ENCODE data around the gene GCNT1.

Gene GCNT1

DNA sequence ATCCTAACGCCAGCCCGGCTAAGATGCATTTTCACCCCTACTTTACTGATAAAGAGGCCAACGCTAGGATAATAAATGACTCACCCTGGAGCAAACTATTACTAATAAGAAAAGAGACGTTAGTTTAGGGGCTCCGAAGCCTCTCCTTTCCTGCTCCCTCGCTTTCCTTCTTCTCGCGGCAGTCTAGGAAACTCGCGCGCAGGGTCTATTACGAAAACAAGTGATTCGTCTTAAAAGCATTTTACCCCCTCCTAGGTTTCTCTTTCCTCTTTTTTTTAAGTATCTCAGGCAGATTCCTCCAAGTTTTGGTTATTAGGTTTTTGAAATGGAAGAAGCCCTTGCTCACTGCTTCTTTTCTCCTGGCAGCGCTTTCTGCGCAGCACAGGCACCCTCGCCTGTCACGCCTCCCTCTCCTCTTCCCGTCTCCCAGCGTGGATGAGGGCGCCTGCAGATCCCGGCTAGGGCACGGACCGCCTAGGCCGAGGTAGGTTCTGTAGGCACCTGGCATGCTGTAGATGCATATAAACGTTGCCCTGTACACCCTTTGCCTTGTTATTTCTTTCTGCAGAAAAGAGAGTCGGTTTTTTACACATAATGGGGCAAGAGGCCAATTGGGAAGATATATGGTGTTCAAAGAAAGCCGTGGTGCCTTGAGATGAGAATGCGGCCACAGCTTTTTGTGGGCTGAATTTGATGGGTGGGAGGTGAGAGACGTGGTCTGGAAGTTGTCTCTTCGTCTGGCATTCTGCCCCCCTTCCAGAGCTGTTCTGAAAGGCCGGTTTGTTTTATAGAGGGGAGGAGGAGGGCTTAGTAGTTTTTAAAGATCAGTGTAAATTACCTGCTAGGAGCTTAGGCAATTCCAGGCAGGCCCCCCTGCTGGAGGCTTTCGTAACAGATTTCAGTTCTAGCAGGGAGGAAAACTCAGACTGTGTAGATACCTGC lies 983 bp downstream of the GCNT1 start:
- Histone ChIP-seq H3K79me1 (replicated peaks; ENCODE audit: low read length, poor library complexity, severe bottlenecking) (peaks cover 12% of the 10 kb centered on the region), H2BK15ac (ENCODE audit: low read depth, poor library complexity, severe bottlenecking) (no peak overlapping the region), H3K4me3 (ENCODE audit: insufficient read depth in 1 of 2, low read depth in 1 of 2, low read length in 2 of 2) (peak overlapping the region; percentile 82 to 96), H3K18ac (ENCODE audit: low read depth in 1 of 2, low read length in 2 of 2) (peak overlapping the region in 1 of 2 experiments; percentile 19), H3K23ac (ENCODE audit: low read length in 2 of 2) (no peak overlapping the region), H3K14ac (ENCODE audit: low read length in 2 of 2) (peak overlapping the region in 1 of 2 experiments; percentile 9), H2BK12ac (ENCODE audit: low read length in 2 of 2) (no peak overlapping the region), H3K9me3 (ENCODE audit: control insufficient read depth, low read length) (no peaks in the 10 kb centered on the region), H3K4ac (ENCODE audit: low read depth in 1 of 2, low read length in 2 of 2) (no peak overlapping the region), H3K36me3 (ENCODE audit: control insufficient read depth in 1 of 2, insufficient read depth in 2 of 2, low read depth in 1 of 2, low read length in 2 of 2) (peaks cover 0 to 8% of the 10 kb centered on the region in 2 experiments), H2AFZ (ENCODE audit: low read depth, low read length) (peak overlapping the region; percentile 48), H4K8ac (ENCODE audit: low read length) (no peak overlapping the region), H2BK120ac (ENCODE audit: low read depth, low read length) (no peak overlapping the region), H3K27ac (ENCODE audit: low read length, poor library complexity, severe bottlenecking) (peak overlapping the region; percentile 72), H2BK5ac (ENCODE audit: low read depth, low read length, poor library complexity, severe bottlenecking) (no peak overlapping the region), H4K91ac (ENCODE audit: low read length) (no peak overlapping the region), H3K9ac (ENCODE audit: low read length) (peak overlapping the region; percentile 95), H3K4me2 (ENCODE audit: low read length, poor library complexity, severe bottlenecking) (peak overlapping the region; percentile 82), H3K4me1 (ENCODE audit: control insufficient read depth, insufficient read depth, low read depth, low read length) (peaks cover 3% of the 10 kb centered on the region), H2AK5ac (ENCODE audit: low read length, severe bottlenecking) (no peak overlapping the region), H3K27me3 (ENCODE audit: control insufficient read depth in 1 of 2, insufficient read depth in 1 of 2, low read length in 2 of 2) (no peaks in the 10 kb centered on the region)
- WGBS = under 1% methylated on average over 31 of the region's 32 CpGs
- DNase-seq = peak; percentile 73

- Histone ChIP-seq H3K9ac (ENCODE audit: low read length) (no peak overlapping the region), H3K36me3 (ENCODE audit: control insufficient read depth in 1 of 2, insufficient read depth in 2 of 2, low read depth in 1 of 2, low read length in 2 of 2) (peaks cover 0 to 8% of the 10 kb centered on the region in 2 experiments), H4K91ac (ENCODE audit: low read length) (no peak overlapping the region), H2BK12ac (ENCODE audit: low read length in 2 of 2) (no peak overlapping the region), H2BK120ac (ENCODE audit: low read depth, low read length) (no peak overlapping the region), H3K9me3 (ENCODE audit: control insufficient read depth, low read length) (no peaks in the 10 kb centered on the region), H3K79me1 (replicated peaks; ENCODE audit: low read length, poor library complexity, severe bottlenecking) (peaks cover 23% of the 10 kb centered on the region), H2AK5ac (ENCODE audit: low read length, severe bottlenecking) (no peak overlapping the region), H3K4me3 (ENCODE audit: insufficient read depth in 1 of 2, low read depth in 1 of 2, low read length in 2 of 2) (no peak overlapping the region), H2BK15ac (ENCODE audit: low read depth, poor library complexity, severe bottlenecking) (no peak overlapping the region), H3K4me2 (ENCODE audit: low read length, poor library complexity, severe bottlenecking) (no peak overlapping the region), H2BK5ac (ENCODE audit: low read depth, low read length, poor library complexity, severe bottlenecking) (no peak overlapping the region), H3K27me3 (ENCODE audit: control insufficient read depth in 1 of 2, insufficient read depth in 1 of 2, low read length in 2 of 2) (no peaks in the 10 kb centered on the region), H3K4ac (ENCODE audit: low read depth in 1 of 2, low read length in 2 of 2) (no peak overlapping the region), H3K23ac (ENCODE audit: low read length in 2 of 2) (no peak overlapping the region), H3K4me1 (ENCODE audit: control insufficient read depth, insufficient read depth, low read depth, low read length) (no peaks in the 10 kb centered on the region), H3K14ac (ENCODE audit: low read length in 2 of 2) (no peak overlapping the region), H2AFZ (ENCODE audit: low read depth, low read length) (no peak overlapping the region), H3K18ac (ENCODE audit: low read depth in 1 of 2, low read length in 2 of 2) (no peak overlapping the region), H3K27ac (ENCODE audit: low read length, poor library complexity, severe bottlenecking) (no peak overlapping the region), H4K8ac (ENCODE audit: low read length) (no peak overlapping the region)
- no peak for DNase-seq
- 100% methylated on average over 1 of the region's 1 CpG for WGBS
Observed at GRCh38 chr9:76462126-76462525, 3.1 kb downstream of the GCNT1 start.

DNA sequence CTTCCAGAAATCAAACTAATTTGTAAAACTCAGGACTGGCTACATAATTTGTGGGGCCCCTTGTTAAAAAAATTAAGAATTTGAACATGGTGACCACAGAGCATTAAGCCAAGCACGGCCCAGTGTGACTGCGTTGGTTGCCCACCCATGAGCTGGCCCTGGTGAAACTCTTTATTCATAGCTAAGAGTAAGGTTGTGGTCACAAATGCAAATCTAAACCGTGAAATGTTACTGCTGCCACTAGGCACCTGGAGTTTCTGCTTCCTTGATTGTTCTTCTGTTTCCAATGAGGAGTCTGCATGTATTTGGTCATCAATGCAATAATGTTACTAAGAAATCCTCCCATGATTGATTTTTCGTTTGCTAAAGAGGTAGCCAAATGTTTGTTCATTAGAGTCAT lies 4.2 kb downstream of the GCNT1 start:
- peaks cover 0 to 11% of the 10 kb centered on the region in 2 experiments for H3K36me3 ChIP-seq (ENCODE audit: control insufficient read depth in 1 of 2, insufficient read depth in 2 of 2, low read depth in 1 of 2, low read length in 2 of 2)
- H3K4me2 ChIP-seq (ENCODE audit: low read length, poor library complexity, severe bottlenecking) = no peak overlapping the region
- 92% methylated on average over 3 of the region's 4 CpGs for WGBS
- no peak overlapping the region for H3K23ac ChIP-seq (ENCODE audit: low read length in 2 of 2)
- H2BK5ac ChIP-seq (ENCODE audit: low read depth, low read length, poor library complexity, severe bottlenecking) = no peak overlapping the region
- H3K27ac ChIP-seq (ENCODE audit: low read length, poor library complexity, severe bottlenecking) = no peak overlapping the region
- no peaks in the 10 kb centered on the region for H3K9me3 ChIP-seq (ENCODE audit: control insufficient read depth, low read length)
- H3K18ac ChIP-seq (ENCODE audit: low read depth in 1 of 2, low read length in 2 of 2) = no peak overlapping the region
- peak overlapping the region; percentile 21 for H2BK15ac ChIP-seq (ENCODE audit: low read depth, poor library complexity, severe bottlenecking)
- peaks cover 27% of the 10 kb centered on the region for H3K79me1 ChIP-seq (replicated peaks; ENCODE audit: low read length, poor library complexity, severe bottlenecking)
- H3K27me3 ChIP-seq (ENCODE audit: control insufficient read depth in 1 of 2, insufficient read depth in 1 of 2, low read length in 2 of 2) = no peaks in the 10 kb centered on the region
- H4K8ac ChIP-seq (ENCODE audit: low read length) = no peak overlapping the region
- H3K14ac ChIP-seq (ENCODE audit: low read length in 2 of 2) = no peak overlapping the region
- no peak overlapping the region for H2BK12ac ChIP-seq (ENCODE audit: low read length in 2 of 2)
- H2BK120ac ChIP-seq (ENCODE audit: low read depth, low read length) = no peak overlapping the region
- H3K4me1 ChIP-seq (ENCODE audit: control insufficient read depth, insufficient read depth, low read depth, low read length) = no peaks in the 10 kb centered on the region
- H3K4ac ChIP-seq (ENCODE audit: low read depth in 1 of 2, low read length in 2 of 2) = no peak overlapping the region
- H3K9ac ChIP-seq (ENCODE audit: low read length) = no peak overlapping the region
- DNase-seq = no peak
- H3K4me3 ChIP-seq (ENCODE audit: insufficient read depth in 1 of 2, low read depth in 1 of 2, low read length in 2 of 2) = no peak overlapping the region
- H2AK5ac ChIP-seq (ENCODE audit: low read length, severe bottlenecking) = no peak overlapping the region
- no peak overlapping the region for H4K91ac ChIP-seq (ENCODE audit: low read length)
- H2AFZ ChIP-seq (ENCODE audit: low read depth, low read length) = no peak overlapping the region

DNA sequence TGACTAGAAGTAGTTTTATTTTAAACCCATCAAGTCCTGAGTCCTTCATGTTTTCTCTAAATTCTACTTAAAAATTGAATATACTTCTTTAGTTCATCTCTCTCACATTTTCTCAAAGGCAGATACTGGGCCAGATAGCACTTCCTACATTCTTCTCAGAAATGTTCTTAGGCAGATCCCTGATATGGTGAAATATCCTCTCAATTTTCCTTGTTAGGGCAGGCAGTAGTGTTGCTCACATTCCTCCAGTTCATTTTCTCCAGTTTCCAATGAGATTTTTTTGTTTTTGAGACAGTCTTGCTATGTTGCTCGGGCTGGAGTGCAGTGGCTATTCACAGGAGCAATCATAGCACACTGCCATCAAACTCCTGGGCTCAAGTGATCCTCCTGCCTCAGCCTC lies 5.7 kb downstream of the GCNT1 start:
- Histone ChIP-seq H3K14ac (ENCODE audit: low read length in 2 of 2) (no peak overlapping the region), H2BK12ac (ENCODE audit: low read length in 2 of 2) (no peak overlapping the region), H2BK5ac (ENCODE audit: low read depth, low read length, poor library complexity, severe bottlenecking) (no peak overlapping the region), H3K23ac (ENCODE audit: low read length in 2 of 2) (no peak overlapping the region), H4K8ac (ENCODE audit: low read length) (no peak overlapping the region), H3K4me1 (ENCODE audit: control insufficient read depth, insufficient read depth, low read depth, low read length) (no peaks in the 10 kb centered on the region), H3K4me3 (ENCODE audit: insufficient read depth in 1 of 2, low read depth in 1 of 2, low read length in 2 of 2) (no peak overlapping the region), H3K4me2 (ENCODE audit: low read length, poor library complexity, severe bottlenecking) (no peak overlapping the region), H3K27ac (ENCODE audit: low read length, poor library complexity, severe bottlenecking) (no peak overlapping the region), H2AK5ac (ENCODE audit: low read length, severe bottlenecking) (no peak overlapping the region), H3K36me3 (ENCODE audit: control insufficient read depth in 1 of 2, insufficient read depth in 2 of 2, low read depth in 1 of 2, low read length in 2 of 2) (peaks cover 0 to 11% of the 10 kb centered on the region in 2 experiments), H2BK120ac (ENCODE audit: low read depth, low read length) (no peak overlapping the region), H3K9me3 (ENCODE audit: control insufficient read depth, low read length) (no peaks in the 10 kb centered on the region), H3K4ac (ENCODE audit: low read depth in 1 of 2, low read length in 2 of 2) (no peak overlapping the region), H3K79me1 (replicated peaks; ENCODE audit: low read length, poor library complexity, severe bottlenecking) (peaks cover 30% of the 10 kb centered on the region), H3K27me3 (ENCODE audit: control insufficient read depth in 1 of 2, insufficient read depth in 1 of 2, low read length in 2 of 2) (no peaks in the 10 kb centered on the region), H2AFZ (ENCODE audit: low read depth, low read length) (no peak overlapping the region), H3K18ac (ENCODE audit: low read depth in 1 of 2, low read length in 2 of 2) (no peak overlapping the region), H3K9ac (ENCODE audit: low read length) (no peak overlapping the region), H4K91ac (ENCODE audit: low read length) (no peak overlapping the region), H2BK15ac (ENCODE audit: low read depth, poor library complexity, severe bottlenecking) (no peak overlapping the region)
- 70% methylated on average over 1 of the region's 1 CpG for WGBS
- DNase-seq = no peak

All from mesenchymal stem cell (in vitro differentiated cells and primary cell).